ENCODE results near the gene AHCYL1. TPM values are rescaled to one million over a fixed set of nuclear protein-coding genes. Genes with fewer than 3 reads are reported as not detected.

Gene AHCYL1
- total RNA-seq, 3 donors from 2014 or later (not counting 1 experiment from before 2014, with no cell fraction given): 23.3 to 30.0 (median 29.1) TPM

DNA sequence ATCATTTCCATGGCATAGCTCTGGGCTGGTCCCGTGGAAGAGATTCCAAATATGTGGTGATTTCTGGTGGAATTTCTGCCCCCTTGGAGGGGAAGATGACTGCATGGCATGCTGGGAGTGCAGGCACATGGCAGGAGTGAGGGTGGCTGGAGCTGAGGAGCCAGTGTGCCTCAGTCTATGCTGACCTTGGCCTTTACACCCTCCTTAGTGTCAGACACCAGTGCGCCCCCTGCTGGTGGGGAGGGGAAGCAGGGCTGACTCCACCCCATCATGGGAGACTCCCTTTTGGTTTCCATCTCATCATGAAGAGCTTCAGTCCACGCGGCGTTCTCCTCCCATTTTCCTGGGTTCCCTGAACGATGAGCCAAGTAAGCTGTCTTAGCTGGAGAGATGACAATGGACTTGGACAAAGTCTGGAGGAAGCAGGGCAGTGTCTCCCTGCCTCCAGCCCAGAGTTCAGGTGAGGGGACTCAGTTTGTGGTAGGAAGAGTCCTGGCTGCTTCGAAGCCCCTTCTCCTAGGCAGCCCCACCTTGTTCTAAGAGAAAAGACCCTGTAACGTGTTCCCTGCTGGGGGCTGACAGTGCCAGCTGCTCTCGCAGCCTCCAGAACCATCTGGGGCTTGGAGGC, 75.6 kb downstream of the AHCYL1 start:
- H3K9me3 Mint-ChIP-seq: no peaks in the 10 kb centered on the region
- intact Hi-C loops (cut with micrococcal nuclease): no loop called here
- Histone ChIP-seq H3K27ac (ENCODE audit: low read length) (no peak overlapping the region), H3K36me3 (ENCODE audit: control insufficient read depth, insufficient read depth, low read length) (peaks cover 27% of the 10 kb centered on the region), H3K4me1 (ENCODE audit: control insufficient read depth, insufficient read depth, low read length) (no peaks in the 10 kb centered on the region), H3K27me3 (ENCODE audit: control insufficient read depth, insufficient read depth, low read length) (no peaks in the 10 kb centered on the region), H3K4me3 (ENCODE audit: low read length) (no peak overlapping the region), H3K9me3 (ENCODE audit: control insufficient read depth, insufficient read depth, low read length) (no peaks in the 10 kb centered on the region)
- peak; percentile 76 to 83 (median 78) for ATAC-seq
- peaks cover 7% of the 10 kb centered on the region for H3K36me3 Mint-ChIP-seq
- TF ChIP-seq, protein P1, sequence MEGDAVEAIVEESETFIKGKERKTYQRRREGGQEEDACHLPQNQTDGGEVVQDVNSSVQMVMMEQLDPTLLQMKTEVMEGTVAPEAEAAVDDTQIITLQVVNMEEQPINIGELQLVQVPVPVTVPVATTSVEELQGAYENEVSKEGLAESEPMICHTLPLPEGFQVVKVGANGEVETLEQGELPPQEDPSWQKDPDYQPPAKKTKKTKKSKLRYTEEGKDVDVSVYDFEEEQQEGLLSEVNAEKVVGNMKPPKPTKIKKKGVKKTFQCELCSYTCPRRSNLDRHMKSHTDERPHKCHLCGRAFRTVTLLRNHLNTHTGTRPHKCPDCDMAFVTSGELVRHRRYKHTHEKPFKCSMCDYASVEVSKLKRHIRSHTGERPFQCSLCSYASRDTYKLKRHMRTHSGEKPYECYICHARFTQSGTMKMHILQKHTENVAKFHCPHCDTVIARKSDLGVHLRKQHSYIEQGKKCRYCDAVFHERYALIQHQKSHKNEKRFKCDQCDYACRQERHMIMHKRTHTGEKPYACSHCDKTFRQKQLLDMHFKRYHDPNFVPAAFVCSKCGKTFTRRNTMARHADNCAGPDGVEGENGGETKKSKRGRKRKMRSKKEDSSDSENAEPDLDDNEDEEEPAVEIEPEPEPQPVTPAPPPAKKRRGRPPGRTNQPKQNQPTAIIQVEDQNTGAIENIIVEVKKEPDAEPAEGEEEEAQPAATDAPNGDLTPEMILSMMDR (IDR thresholded peaks at IDR 0.05): peak; percentile 78
- no peaks in the 10 kb centered on the region for H3K27me3 Mint-ChIP-seq (ENCODE audit: low read depth in 2 of 2)
- H3K4me3 Mint-ChIP-seq: no peak overlapping the region
- WGBS (ENCODE audit: insufficient coverage): 89% methylated on average over 7 of the region's 9 CpGs
- peak overlapping the region in 1 of 2 donors; percentile 59 for H3K27ac Mint-ChIP-seq
- H3K4me1 Mint-ChIP-seq: peaks cover 5% of the 10 kb centered on the region in 2 donors
- peak; percentile 65 to 82 for DNase-seq

DNA sequence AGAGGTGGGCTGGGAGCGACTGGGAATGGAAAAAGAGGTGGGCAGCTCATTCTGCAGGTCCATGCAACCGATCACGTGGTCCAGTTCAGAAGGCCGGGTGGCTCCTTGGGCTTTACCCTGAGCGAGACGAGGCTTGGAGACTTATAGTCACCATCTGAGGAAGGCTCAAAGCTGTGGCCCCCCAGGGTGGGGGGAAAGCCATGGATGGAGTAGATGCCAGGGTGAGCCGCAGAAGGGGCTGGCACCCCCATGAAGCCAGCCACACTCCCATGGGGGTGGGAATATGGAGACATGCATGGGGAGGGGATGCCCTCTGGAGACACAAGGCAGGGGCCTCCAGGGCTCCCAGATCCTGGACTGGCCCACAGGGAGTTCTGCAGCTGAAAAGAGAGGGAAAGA, 76.1 kb downstream of the AHCYL1 start:
- WGBS (ENCODE audit: insufficient coverage): 96% methylated on average over 7 of the region's 7 CpGs
- Histone ChIP-seq H3K27me3 (ENCODE audit: control insufficient read depth, insufficient read depth, low read length) (no peaks in the 10 kb centered on the region), H3K4me3 (ENCODE audit: low read length) (no peak overlapping the region), H3K36me3 (ENCODE audit: control insufficient read depth, insufficient read depth, low read length) (peaks cover 22% of the 10 kb centered on the region), H3K27ac (ENCODE audit: low read length) (no peak overlapping the region), H3K9me3 (ENCODE audit: control insufficient read depth, insufficient read depth, low read length) (no peaks in the 10 kb centered on the region), H3K4me1 (ENCODE audit: control insufficient read depth, insufficient read depth, low read length) (no peaks in the 10 kb centered on the region)
- DNase-seq (no peak), ATAC-seq (no peak)
- Mint-ChIP-seq H3K36me3 (peaks cover 7% of the 10 kb centered on the region), H3K4me3 (no peak overlapping the region), H3K4me1 (peaks cover 5% of the 10 kb centered on the region in 2 donors), H3K27ac (no peak overlapping the region), H3K9me3 (no peaks in the 10 kb centered on the region), H3K27me3 (ENCODE audit: low read depth in 2 of 2) (no peaks in the 10 kb centered on the region)
- TF ChIP-seq, protein P1 (IDR thresholded peaks at IDR 0.05): no peak
- intact Hi-C loops (cut with micrococcal nuclease): no loop called here

DNA sequence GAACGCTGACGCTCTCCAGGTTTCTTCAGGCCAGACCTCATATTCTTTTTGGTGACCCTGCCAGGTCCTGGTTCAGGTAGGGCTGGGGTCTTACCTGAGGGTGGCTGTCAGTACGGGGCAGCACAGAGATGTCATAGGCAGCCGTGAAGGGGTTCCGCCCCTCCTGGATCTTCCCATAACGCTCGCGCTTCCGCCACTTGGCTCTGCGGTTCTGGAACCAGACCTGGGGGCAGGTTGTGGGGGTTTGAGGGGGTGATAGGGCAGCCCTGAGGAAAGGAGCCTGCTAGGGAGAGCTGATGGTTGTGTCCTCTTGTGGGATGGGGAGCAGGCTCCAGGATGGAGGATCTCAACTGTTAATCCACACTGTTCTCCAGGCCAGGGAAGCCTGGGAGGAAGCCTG, 76.8 kb downstream of the AHCYL1 start:
- H3K36me3 Mint-ChIP-seq: peaks cover 4% of the 10 kb centered on the region
- intact Hi-C loops (cut with micrococcal nuclease): no loop called here
- Histone ChIP-seq H3K4me3 (ENCODE audit: low read length) (no peak overlapping the region), H3K9me3 (ENCODE audit: control insufficient read depth, insufficient read depth, low read length) (no peaks in the 10 kb centered on the region), H3K36me3 (ENCODE audit: control insufficient read depth, insufficient read depth, low read length) (peaks cover 16% of the 10 kb centered on the region), H3K4me1 (ENCODE audit: control insufficient read depth, insufficient read depth, low read length) (no peaks in the 10 kb centered on the region), H3K27ac (ENCODE audit: low read length) (no peak overlapping the region), H3K27me3 (ENCODE audit: control insufficient read depth, insufficient read depth, low read length) (peaks cover 4% of the 10 kb centered on the region)
- no peak overlapping the region for H3K27ac Mint-ChIP-seq
- TF ChIP-seq, protein P1 (IDR thresholded peaks at IDR 0.05): no peak
- no peak overlapping the region for H3K4me3 Mint-ChIP-seq
- no peaks in the 10 kb centered on the region for H3K9me3 Mint-ChIP-seq
- ATAC-seq (no peak), DNase-seq (no peak)
- 98% methylated on average over 10 of the region's 10 CpGs for WGBS (ENCODE audit: insufficient coverage)
- peaks cover 5% of the 10 kb centered on the region in 2 donors for H3K4me1 Mint-ChIP-seq
- H3K27me3 Mint-ChIP-seq (ENCODE audit: low read depth in 2 of 2): peaks cover 4 to 5% of the 10 kb centered on the region in 2 donors

DNA sequence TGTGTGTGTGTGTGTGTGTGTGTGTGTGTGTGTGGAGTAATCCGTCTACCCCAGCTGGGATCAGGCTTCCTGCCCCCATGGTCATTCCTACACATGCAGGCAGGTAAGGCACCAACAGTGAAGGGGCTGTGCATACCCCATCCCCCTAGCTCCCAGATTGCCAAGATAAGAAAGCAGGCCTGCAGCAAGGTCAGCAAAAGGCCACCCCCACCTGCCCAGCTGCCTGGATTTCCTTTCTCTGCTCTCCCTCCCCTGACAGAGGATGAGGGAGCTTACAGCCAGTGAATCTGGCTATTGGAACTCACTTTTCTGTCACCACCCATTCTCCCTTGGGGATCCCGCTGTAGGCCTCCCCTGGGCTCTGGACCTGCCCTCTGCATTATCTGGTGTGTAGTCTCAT, 78.0 kb downstream of the AHCYL1 start:
- TF ChIP-seq, protein P1 (IDR thresholded peaks at IDR 0.05): no peak
- Histone ChIP-seq H3K27ac (ENCODE audit: low read length) (no peak overlapping the region), H3K9me3 (ENCODE audit: control insufficient read depth, insufficient read depth, low read length) (no peaks in the 10 kb centered on the region), H3K36me3 (ENCODE audit: control insufficient read depth, insufficient read depth, low read length) (peaks cover 3% of the 10 kb centered on the region), H3K4me1 (ENCODE audit: control insufficient read depth, insufficient read depth, low read length) (no peaks in the 10 kb centered on the region), H3K27me3 (ENCODE audit: control insufficient read depth, insufficient read depth, low read length) (peaks cover 12% of the 10 kb centered on the region), H3K4me3 (ENCODE audit: low read length) (no peak overlapping the region)
- WGBS (ENCODE audit: insufficient coverage): no CpG with 5 or more reads among the region's 2 CpGs
- intact Hi-C loops (cut with micrococcal nuclease): no loop called here
- Mint-ChIP-seq H3K36me3 (no peaks in the 10 kb centered on the region), H3K4me3 (no peak overlapping the region), H3K27me3 (ENCODE audit: low read depth in 2 of 2) (peaks cover 11 to 15% of the 10 kb centered on the region in 2 donors), H3K4me1 (peaks cover 5% of the 10 kb centered on the region in 2 donors), H3K27ac (no peak overlapping the region), H3K9me3 (no peaks in the 10 kb centered on the region)
- ATAC-seq: no peak
- no peak for DNase-seq
